CD4-positive, alpha-beta T cell treated with Interleukin-4 for 1 hour (primary cell): ENCODE measurements around the gene ZMPSTE24.

Experiments
- DNase-seq, 2 donors: peaks; one replicate each; pipeline ENCODE4 v3.0.0-alpha.2; 2020 to 2022

The ZMPSTE24 gene

DNA sequence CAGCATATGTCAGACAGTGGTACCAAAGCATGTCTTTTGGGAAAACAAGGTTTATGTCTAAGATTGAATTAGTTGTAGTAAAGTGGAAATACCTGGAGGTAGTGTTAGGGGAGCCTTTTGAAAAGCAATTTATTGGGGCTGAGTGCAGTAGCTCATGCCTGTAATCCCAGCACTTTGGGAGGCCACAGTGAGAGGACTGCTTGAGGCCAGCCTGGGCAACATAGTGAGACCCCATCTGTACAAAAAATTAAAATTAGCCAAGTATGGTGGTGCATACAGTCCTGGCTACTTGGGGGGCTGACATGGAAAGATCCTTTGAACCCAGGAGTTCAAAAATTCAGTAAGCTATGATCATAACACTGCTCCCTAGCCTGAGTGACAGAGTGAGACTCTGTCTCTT, 7.3 kb downstream of the ZMPSTE24 start:
- DNase-seq = no peak

DNA sequence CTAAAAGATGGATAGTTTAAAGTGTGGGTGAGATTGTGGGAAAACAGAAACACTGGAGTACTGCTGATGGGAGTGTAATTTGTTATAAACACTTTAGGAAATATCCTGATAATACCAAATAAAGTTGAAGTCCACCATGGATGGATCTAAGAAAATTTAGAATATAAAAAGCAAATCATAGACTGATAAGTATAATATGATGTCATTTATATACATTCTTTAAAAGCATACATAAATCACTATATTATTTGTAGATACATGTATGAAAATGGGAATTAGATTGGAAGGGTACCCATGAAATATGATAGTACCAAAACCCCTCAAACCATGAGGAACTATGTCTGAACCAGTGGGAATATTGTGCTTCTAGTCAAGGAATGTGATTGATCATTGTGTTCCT, 7.9 kb downstream of the ZMPSTE24 start:
- DNase-seq = no peak

DNA sequence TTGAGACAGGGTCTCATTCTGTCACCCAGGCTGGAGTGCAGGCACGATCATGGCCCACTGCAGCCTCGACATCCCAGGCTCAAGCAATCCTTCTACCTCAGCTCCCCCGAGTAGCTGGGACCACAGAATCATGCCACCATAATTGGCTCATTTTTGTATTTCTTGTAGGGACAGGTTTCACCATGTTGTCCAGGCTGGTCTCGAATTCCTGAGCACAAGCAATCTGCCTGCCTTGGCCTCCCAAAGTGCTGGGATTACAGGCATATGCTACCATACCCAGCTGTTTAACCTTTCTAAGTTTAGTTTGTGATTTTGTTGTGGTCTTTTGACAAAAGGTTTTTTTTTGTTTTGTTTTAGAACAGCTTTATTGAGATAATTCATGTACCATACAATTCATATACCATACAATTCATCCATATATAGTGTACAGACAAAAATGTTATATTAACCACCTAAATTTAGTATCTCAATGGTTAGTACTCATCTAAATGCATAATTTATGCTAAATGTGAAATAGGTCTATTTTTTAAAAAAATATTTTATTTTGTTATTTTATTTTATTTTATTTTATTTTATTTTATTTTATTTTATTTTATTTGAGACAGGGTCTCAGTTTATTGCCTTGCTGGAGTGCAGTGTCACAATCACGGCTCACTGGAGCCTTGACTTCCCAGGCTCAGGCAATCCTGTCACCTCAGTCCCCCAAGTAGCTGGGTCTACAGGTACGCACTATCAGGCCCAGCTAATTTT, 8.9 kb downstream of the ZMPSTE24 start:
- no peak for DNase-seq

DNA sequence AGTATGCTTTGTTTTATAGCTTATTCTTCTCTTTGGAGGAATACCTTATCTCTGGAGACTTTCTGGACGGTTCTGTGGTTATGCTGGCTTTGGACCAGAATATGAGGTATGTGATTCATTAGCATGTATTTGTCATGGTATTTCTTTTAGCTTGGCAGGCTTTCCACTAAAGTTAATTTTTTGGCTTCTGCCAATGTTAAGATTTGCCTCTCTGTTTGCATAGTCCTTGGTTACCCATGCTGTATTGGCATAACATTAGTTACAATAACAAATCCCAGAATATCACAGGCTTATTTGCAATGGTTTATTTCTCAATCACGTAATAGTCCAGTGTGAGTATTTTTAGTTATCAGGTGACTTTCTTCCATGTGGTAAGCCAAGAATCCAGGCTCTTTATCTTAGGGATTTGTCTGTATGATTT, 9.7 kb downstream of the ZMPSTE24 start:
- DNase-seq = no peak

GRCh38 chr1:40268211-40268610, 10.2 kb downstream of the ZMPSTE24 start:
- no peak for DNase-seq

GRCh38 chr1:40270152-40270834, 12.3 kb downstream of the ZMPSTE24 start:
- no peak for DNase-seq

GRCh38 chr1:40272653-40273213, 14.7 kb downstream of the ZMPSTE24 start:
- no peak for DNase-seq

DNA sequence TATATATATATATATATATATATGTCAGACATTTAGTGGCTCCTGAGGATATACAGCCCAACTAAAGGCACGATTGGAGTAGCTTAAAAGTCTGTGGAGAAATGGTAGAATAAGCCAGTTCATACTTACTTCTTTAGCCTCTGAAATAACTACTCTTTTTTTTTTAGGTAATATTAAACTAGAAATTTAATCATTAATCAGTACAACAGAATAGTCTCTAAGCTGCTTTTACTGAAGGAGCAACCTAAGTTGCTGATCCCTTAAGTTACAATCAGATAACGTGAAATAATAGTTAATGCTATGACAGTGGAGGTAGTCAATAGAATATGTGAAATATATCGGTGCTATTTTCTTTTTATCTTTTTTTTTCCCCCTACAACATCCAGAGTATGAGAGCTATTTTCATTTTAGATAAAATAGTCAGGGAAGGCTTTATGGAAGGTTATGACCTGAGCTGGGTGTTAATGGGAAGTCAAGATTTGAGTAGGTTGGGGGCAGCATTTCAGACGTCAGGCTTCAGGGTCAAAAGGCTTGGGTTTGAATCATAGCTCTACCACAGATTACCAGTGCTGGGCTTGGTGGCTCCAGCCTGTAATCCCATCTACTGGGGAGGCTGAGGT, 15.6 kb downstream of the ZMPSTE24 start:
- no peak for DNase-seq

GRCh38 chr1:40274331-40274730, 16.3 kb downstream of the ZMPSTE24 start:
- DNase-seq = no peak

GRCh38 chr1:40276122-40276521, 18.1 kb downstream of the ZMPSTE24 start:
- DNase-seq = no peak

DNA sequence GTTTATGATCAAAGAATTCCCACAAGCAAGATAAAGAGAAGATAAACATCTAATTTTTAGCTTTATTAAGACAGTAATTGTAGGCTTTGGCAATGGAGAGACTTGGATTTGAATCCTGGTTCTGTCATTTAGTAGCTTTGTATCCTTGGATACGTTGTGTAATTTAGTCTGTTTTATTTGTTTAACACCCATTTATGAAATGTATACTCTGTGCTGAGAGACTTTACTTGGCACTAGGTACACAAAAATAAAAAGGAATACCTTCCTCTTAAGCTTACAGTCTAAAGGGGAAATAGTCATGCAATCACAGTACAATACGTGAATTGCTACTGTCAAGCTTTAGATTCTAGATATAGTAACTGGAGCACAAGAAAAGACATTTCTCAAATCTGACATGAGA, 23.8 kb downstream of the ZMPSTE24 start:
- no peak for DNase-seq

- no peak for DNase-seq
Measured at GRCh38 chr1:40291293-40291692, 33.3 kb downstream of the ZMPSTE24 start.

GRCh38 chr1:40299366-40300248, 41.6 kb downstream of the ZMPSTE24 start:
- no peak for DNase-seq

DNA sequence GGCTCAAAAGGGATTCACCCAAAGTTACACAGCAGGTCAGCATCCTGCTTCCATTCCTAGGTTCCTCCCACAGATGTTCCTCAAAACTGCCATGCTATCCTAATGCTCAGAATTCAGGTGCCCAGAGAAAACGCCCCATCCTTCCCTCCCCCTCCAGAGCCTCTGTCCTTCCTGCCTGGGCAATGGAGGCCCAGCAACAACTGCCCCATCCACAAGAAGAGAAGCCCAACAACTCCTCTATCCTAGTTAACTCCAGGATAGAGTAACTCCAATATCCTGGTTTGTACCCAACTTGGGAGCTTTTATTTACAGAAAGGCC, 42.2 kb downstream of the ZMPSTE24 start:
- no peak for DNase-seq

- DNase-seq = no peak
Measured at GRCh38 chr1:40300651-40301050, 42.6 kb downstream of the ZMPSTE24 start.

DNA sequence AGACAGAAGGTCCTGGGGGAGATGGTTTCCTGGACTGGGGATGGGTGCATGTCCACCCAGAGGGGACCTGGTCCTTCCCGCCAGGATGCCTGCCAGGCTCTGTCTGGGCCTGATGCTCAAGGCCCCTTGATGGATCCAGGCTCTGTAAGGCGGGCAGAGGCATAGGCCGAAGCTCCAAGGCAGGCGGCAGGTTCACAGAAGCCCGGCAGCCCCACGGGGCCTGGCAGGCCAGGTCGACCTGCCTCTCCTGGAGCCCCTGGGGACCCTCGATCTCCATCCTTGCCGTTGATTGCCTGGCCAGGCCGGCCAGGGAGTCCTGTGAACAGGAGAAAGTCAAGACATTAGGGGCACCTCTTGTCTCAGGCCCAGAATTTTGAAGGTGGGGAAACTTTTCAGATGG, 43.0 kb downstream of the ZMPSTE24 start:
- no peak for DNase-seq

DNA sequence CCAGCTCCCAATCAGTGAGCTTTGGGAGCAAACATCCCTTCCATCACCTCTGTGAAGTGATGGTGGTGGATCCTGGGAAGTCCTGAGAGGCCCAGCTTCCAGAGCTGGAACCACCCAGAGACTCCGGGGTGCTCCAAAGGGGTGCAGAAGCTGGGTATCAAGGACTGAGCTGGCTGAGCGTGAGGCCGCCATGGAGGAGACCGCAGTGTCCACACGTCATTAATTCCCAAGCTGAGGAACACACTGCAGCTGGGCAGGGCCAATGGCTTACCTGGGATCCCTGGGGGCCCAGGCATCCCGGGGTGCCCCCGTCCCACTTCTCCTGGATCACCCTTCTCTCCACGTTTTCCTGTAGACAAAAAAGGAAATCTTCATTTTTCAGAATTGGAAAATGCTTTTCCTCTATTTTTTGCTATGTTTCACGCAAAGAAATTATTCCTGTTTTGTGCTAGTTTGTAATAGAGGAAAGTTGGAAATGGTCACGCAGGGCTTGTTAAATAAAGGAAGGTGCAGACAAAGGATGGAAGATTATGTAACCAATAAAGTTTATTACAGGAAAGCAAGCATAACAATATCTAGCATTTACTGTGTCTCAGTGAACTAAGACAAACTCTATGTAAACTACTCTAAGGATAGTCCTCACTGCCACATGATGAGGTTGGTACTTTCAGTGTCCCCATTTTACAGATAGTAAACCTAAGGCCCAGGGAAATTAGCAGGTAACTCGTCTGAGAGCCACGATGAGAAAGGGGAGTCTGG, 43.7 kb downstream of the ZMPSTE24 start:
- DNase-seq = no peak

- no peak for DNase-seq
Measured at GRCh38 chr1:40302475-40302874, 44.4 kb downstream of the ZMPSTE24 start.

DNA sequence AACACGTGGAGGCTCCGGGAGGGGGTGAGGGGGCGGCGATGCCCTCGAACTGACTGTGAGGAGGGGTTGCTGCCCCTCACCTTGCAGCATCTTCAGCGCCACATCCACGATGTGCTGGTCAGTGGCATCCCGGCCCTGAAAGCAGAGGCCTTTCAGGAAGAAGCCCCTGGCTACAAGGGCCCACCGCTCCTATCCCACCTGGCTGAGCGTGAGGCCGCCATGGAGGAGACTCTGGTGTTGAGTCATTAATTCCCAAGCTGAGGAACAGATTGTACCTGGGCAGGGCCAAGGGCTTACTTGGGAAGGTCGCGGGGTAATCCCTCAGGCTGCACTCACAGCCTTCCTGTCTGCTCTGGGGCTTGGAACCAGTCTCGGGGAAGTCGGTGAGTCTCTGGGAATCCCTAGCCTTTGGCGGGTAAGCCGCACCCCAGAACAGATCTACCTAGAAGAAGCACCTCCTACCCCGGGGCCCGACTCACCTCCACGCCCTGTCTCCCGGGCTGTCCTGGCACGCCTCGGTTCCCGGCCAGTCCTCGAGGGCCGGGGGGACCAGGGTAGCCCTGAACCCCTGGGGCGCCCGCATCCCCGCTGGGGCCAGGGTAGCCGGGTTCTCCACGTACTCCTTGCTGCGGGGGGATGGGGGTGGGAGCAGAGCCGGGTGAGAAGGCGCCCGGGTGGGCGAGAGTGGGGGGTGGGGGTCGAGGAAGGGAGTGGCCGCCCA, 45.2 kb downstream of the ZMPSTE24 start:
- DNase-seq = no peak

GRCh38 chr1:40303790-40304189, 45.8 kb downstream of the ZMPSTE24 start:
- no peak for DNase-seq

DNA sequence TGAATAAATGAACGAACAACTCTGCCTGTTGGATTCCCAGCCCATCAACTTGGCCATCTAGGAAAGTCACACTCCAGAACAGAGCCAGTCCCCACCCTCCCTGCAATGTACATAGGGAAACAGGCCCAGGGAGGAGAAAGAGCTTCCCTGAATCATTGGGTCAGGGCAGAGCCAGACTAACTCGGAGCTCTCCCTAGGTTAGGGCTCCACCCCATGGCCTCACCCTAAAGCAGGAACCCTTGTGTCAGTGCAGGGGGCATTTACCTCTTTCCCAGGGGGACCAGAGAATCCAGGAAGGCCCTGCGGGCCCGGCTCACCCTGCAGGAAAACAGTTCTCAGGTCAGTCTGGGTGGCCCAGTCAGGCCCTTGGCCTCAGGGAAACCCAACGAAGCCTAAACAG, 47.4 kb downstream of the ZMPSTE24 start:
- DNase-seq = no peak

- DNase-seq = no peak
Measured at GRCh38 chr1:40305871-40306270, 47.8 kb downstream of the ZMPSTE24 start.
